ENCODE measurements around the gene CUL2. TPM values are rescaled to one million over a fixed set of nuclear protein-coding genes. Genes with fewer than 3 reads are reported as not detected.
"Not testable (repeated sequence)": the region's sequence is repeated elsewhere in the genome, so short reads cannot be mapped to it uniquely, and the experiment has no call there.

Gene CUL2
- 55.1 TPM for total RNA-seq

DNA sequence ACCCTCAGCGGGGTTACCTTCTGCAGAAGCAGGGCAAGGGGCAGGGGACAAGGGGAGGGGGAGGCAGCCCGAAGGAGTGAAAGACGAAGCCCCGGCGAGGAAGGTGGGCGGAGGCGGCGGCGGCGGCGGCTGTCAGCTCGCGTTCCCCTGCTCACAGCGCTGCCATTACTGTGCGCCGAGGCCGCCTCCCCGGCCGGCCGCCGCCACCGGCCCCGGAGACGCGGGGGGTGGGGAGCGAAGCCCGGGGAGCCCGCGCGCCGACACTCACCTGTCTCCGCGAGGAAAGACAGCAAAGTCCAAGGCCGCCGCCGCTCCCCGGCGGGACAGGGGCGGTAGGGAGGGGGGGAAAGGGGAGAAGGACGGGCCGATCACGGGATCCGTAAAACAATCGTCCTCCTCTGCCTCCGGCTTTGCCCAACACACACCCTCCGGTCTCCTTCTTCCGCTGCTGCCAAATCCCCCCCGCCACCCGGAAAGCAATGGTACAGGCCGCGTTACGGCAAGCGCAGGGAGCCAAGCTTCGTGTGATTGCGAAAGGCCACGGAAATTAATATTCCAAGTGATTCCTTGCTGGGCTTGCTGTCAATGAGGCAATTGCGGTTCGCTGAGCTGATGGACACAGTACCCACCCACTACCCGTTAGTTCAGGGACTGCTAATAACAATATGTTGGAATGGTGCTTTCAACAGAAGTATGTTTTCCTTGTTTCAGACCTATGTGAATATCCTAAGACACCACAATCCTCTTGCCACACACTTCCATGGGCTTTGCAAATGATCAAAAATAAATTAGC lies at the start of gene CUL2:
Gene CUL2, minus strand, starts transcription at position 180 of the 793 bp plus-strand sequence. CDS start 19,024 bp downstream, outside the sequence.
- DNase-seq, result peak; percentile 93

DNA sequence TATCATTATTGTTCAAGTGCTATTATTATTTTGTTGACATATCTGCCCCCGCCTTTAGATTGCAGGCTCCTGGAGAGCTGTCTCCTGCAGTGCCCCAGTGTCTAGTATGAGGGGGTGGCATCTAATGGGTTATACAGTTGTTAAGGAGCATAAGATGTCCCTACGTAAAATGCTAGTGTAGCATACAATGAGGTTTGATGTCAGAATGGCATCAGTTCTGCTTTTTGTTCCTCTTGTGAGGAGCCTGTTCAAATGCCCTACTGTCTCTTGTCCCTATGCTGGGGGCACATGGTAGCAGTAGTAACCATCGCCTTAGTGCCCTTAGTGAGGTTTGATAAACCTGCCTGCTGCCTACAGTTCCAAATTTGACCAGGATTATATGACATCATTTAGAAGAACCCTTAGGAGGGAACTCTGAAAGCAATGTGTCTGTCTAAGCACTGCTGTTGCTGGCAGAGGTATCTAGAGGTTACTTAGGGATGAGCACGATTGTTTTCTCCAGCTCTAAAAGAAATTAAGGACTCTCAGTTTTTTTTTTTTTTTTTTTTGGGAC lies 46.2 kb upstream of the CUL2 start:
- no peak for DNase-seq

DNA sequence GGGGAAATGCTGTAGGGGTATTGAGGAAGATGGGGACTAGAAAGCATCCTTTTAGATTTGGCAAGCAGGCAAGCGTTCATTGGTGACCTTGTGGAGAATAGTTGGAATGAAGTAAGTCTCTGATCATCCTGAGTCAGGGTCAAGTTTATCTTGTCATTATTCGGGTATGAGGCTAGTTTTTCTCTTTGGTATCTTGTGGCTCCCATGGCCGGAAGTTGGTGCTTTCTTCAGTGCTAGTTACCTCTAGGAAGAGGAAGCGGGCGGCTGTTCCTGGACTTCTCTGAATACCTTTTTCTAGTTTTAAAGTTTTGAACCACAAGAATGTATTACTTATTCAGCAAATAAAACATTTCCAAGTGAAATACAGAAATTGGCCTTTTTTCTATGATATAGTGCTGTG lies 45.7 kb upstream of the CUL2 start:
- DNase-seq, result no peak

DNA sequence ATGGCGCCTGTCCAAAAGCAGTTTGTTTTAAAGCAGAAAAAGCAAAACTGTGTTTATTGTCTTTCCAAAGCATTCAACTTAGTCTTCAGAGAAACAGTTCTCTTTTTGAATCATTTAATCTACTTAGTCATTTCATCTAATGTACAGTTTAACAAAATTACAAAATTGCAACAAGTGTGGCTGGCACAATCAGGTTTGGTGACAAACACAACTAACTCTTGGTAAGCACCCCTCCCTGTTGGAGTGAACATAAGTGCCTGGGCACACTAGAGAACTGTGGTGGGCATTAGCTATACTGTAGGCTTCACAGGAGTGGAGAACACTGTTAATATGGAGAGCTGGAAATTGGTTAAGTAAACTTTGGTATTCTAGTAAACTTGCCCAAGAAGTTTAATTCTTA lies 43.4 kb upstream of the CUL2 start:
- no peak for DNase-seq

DNA sequence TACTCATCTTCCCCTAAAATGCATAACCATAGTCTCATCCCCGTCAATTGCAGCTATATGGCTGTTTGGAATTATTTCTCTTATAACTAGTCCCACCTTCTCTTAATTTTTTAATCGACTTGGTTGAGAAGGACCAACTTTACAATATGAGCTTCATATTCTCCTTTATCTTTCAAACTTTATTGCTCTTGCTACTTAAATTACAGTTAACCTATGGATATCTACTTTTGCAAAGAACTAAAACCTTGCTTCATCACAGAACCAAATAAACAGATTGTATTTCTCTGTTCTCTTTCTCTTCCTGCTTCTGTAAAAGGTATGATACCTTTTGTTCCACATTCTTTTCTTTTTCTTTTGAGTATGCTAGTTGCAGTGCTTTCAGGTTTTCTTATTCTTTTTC lies 42.6 kb upstream of the CUL2 start:
- DNase-seq, result no peak

DNA sequence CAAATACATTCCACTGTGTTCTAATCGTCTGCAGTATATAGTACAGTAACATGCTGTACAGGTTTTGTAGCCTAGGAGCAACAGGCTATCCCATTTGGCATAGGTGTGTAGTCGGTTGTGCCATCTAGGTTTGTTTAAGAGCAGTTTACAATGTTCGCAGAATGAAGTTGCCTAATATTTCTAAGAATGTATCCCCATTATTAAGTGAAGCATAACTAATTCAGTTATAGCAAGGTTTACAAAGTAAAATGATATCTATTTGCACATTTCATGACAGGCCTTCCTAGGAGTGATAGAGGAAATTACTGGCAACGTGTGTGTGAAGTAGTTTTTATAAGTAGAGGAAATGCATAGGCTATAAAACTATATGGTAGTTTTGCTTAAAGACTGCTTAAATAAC lies 40.5 kb upstream of the CUL2 start:
- no peak for DNase-seq

DNA sequence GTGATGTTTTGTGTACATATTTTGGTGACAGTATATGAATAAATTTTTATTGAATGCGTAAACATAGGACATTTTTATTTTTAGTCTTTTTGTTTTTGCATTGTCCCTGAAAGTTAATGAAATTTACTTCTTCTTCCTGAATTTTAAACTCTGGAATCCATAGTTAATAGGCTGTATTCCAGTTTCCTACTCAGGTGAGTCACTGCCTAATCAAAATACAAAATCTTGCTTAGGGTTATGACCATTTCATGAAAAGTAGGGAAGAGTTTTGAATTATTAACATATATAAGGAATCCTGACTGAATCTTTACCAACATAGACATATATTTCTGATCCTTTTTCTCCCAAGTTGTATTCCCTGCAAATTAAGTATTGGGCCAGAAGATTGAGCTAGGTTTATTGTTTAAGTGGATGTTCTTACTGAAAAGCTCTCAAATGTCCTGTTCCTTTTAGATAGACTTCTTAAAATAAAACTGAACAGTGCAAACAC lies 39.1 kb upstream of the CUL2 start:
- DNase-seq, result no peak

DNA sequence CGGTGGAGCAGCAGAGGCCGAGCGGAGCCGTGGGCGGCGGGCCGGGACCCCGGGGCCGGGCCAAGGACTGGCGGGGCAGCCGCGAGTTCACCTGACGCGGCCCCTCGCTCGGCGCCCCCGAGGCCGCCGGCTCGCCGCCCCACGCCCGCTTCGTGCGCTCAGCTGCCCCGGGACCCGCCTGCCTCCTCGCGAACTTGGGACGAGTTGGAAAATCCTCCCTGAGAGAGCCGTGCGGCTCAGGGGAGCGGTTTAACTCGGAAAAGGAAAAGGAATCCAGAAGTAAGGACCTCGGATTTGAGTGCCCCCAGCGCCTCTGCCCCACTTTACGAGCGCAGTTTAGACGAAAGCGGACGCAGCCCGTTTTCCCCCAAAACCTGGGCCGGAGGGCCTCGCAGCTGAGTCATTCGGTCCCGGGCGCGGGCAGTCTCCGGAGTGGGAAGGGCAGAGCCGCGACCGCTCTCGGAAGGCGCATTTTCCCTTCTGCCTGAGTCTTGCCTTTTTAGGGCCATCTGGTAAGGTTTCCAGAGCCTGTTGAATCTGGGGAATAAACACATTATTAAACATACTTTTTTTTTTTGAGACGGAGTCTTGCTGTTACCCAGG lies 37.2 kb upstream of the CUL2 start:
- DNase-seq, result peak; percentile 37

DNA sequence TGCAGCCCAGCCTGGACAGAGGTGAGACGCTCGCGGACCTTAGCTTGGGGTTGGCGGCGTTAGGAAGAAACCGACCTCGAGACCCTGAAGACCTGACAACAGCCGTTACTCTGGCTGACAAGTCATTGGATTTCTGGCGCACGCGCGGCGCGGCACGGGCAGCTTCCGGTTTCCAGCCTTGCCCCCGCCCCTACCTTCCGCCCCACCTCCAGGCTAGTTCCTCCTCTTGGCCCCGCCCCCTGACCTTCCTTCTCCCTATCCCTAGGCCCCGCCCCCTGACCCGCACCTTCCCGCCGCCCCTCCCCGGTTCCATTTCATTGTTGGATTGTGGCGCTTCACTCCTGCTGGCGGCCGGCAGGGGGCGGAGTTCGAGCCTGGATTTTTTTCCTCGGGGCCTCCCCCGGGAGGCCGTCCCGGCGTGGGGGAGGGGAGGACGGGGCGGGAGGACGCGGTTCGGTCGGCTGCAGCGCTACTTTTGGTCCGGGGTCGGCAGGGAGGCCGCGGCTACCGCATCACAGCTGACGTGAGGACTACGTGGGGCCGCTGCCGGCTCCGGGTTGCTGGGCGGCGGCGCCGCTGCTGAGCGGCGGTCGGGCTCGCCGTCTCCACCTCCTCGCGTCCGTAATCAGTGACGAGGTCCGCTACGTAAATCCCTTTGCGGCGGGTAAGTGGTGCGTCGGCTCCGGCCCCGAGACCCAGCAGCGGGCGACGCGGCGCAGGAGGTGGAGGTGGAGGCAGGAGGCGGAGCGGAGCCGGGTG lies 36.6 kb upstream of the CUL2 start, which contains the start of gene CREM:
Gene CREM, plus strand, starts transcription at position 317 of the 759 bp plus-strand sequence. CDS start 10,990 bp downstream, outside the sequence.
- DNase-seq, result peak; percentile 97

DNA sequence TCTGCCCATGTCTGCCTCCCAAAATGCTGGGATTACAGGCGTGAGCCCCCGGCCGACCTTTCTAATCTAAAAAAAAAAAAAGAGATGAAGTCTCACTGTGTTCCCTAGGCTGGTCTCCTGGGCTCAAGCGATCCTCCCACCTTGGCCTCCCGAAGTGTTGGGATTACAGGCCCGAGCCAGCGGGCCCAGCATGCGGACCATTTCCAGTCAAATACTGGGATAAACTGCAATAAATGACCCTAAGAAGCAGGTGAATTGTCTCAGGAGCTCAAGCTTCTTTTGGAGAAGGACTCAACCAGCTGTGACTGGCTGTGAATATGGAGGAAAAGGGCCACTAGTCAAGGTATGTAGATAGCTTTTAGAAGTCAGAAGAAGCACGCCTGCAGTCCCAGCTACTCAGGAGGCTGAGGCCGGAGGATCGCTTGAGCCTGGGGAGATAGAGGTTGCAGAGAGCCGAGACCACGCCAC lies 36.0 kb upstream of the CUL2 start:
- DNase-seq, result no peak

DNA sequence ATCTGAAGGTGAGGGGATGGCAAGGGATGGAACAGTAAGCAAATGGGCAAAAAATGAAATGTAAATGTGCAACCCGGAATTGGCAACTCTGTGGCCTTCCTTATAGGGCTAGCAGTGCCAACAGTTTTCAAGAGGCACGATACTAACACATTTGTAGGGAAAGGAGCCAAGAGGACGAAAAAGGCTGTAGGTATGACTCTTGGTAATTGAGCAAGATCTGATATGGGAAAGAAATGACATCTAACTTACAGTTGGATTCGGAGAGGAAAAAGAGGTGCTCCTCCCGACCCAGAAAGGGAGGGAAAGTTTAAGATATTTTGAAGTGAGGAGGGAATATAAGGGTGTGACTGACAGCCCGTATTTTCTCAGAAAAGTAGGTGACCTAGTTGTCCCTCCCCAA lies 34.4 kb upstream of the CUL2 start:
- DNase-seq, result no peak

DNA sequence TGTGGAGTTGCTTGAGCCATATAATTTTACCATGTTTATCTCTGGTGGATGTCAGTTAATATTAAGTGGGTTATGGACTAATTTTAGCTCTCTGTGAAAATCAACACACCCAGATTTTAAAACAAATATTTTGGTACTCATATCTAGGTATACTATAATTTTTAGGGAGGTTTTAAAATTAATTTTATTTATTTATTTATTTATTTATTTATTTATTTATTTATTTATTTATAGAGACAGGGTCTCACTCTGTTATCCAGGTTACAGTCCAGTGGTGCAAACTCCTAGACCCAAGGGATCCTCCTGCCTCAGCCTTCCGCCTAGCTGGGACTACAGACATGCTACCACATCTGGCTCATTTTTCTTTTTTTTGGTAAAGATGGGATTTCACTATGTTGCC lies 29.2 kb upstream of the CUL2 start:
- DNase-seq, result no peak

DNA sequence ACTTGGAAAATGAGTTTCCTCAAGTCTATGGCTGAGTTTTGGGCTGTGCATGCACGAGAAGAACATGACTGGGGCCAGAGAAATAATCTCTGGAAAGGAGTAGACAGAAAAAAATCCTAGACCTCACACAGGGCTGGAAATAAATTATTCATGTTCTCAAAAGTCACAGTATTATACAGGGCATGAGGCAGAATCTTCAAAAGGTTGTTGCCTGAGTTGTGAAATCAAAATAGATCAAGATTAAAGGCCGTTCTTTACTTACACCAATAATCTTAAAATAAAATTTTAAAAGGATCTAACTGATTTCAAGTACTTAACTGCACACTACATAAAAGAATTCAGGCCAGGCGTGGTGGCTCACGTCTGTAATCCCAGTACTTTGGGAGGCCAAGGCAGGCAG lies 22.4 kb upstream of the CUL2 start:
- no peak for DNase-seq

DNA sequence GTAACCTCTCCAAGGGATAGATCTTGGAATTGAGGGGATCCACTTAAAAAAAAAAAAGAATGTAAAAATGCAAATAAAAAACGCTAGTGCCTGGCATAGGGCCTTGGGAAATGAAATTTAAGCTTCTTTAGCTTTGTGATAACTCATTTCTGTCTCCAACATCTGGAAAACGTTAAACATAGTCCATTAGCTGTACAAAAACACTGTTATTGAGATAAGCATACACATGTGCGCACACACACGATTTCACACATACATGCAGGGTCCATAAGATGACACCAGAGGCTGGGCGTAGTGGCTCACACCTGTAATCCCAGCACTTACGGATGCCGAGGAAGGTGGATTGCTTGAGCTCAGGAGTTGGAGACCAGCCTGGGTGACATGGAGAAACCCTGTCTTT lies 13.7 kb upstream of the CUL2 start:
- DNase-seq, result no peak

DNA sequence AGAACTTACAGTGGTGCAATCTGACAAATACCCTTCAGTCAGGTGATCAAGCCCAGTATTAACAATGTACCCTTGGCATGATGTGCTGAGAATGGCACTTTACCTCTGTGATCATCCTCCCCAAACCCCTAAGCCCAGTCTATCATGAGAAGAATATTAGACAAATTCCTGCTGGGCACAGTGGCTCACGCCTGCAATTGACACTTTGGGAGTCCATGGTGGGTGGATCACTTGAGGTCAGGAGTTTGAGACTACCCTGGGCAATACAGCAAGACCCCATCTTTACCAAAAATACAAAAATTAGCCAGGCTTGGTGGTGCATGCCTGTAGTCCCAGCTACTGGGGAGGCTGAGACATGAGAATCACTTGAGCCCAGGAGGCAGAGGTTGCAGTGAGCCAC lies 7.4 kb upstream of the CUL2 start:
- no peak for DNase-seq

DNA sequence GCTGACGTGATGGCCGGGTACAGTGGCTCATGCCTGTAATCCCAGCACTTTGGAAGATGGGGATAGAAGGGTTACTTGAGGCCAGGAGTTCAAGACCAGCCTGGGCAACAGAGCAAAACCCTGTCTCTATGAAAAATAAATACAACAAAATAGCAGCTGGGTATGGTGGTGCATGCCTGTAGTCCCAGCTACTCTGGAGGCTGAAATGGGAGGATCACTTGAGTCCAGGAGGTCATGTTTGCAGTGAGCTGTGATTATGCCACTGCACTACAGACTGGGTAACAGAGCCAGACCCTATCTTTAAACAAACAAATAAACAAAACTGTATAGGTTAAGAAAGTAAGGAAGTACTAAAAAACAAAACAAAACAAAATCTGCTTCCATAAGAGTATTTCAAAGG lies 6.2 kb upstream of the CUL2 start:
- no peak for DNase-seq

DNA sequence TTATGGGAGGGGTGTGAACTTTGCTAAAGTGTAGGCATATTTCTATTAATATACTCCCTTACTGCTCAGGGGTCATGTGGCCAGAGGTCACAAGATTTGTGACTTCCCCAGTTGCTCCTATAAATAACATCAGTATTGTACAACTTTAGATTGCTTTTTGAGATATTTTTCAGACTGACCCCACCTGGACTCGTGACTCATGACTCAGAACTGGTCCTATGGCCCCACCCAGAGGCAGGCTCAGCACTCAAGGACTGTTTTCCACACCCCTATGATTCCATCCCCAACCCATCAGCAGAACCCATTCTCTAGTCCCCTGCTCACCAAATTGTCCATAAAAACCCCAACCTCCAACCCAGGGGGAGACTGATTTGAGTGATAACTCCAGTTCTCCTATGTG lies 2.7 kb upstream of the CUL2 start:
- DNase-seq, result no peak

DNA sequence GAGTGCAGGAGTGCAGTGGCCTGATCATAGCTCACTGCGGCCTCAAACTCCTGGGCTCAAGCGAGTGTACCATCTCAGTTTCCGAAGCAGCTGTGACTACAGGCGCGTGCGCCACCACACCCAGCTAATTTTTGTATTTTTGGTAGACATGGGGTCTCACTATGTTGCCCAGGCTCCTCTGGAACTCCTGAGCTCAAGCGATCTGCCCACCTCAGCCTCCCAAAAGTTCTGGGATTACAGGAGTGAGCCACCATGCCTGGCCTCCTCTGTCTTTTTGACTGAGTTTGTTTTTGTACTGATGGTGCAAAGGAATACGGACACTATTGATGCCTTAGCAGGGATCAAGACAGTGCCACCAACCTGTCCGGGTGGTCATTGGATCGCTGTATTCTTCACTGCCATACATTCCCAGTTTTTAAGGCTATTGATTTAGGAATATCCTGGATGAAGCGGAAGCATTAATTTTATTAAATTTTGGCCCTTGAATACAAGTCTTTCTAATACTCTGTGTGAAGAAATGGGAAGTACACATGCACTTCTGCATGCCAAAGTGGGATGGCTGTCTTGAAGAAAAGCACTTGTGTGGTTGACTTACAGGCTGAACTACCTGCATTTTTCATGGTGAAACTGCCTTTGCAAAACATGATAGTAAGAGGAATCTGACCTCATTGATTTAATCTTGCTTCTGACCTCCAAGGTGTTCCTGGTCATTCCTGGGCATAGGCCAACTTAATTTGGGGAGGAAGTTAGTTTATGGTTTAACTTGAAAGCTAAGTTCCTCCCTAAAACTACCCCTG lies 2.1 kb upstream of the CUL2 start:
- DNase-seq, result no peak

DNA sequence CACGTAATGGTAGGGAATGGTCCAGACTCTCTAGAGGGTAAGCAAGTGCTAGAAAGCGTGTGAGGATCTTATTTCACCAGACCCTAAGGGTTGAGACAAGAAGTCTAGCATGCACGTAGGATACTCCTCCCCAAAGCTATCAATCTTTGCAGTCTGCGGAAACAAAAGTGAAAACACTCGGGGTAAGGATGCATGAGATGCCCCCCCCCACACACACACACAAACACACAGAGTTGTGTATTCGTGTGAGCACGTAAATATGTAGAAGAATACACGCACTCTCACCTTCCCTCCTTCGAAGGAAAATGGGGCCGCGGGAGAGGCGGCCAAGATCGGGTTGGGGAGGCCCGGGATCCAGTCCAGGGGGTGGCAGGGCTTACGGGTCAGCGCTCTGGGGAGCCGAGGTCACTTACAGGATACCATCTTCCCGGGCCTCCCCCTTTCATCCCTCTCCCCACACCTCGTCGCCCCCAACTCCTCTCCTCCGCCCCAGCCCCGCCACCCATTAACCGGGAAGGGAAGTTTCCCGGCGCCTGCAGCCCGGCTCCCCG lies 455 bp downstream of the CUL2 start:
- no peak for DNase-seq

DNA sequence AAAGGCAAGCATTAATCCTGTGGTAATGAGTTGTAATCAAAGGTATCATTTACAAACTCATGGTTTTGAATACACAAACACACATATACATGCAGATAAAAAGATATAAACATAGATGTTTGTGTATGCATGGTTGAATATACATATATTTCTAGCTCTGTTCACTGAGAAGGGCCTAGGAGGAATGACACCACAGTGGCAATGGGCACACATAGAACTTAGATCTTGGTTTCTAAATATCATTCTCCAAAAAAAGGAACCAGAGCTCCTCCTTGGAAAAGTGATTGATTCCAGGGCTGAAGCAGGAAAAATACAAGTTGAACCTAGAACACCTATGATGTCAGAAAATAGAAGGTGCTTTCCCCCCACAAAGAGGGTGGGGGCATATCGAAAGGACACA lies 6.9 kb downstream of the CUL2 start:
- DNase-seq, result no peak

DNA sequence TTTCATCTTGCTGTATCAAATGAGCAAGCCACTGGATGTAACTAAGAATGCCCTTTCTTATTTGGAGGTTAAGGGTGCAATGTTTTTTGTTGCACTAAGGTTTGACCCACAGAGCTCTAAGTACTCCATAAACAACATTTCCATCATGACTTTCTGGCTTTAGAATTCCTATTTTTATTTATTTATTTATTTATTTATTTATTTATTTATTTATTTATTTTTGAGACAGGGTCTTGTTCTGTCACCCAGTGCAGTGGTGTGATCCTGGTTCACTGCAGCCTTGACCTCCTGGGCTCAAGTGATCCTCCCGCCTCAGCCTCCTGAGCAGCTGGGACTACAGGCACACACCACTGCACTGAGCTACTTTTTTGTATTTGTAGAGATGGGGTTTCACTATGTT lies 9.9 kb downstream of the CUL2 start:
- DNase-seq, result not testable (repeated sequence)

DNA sequence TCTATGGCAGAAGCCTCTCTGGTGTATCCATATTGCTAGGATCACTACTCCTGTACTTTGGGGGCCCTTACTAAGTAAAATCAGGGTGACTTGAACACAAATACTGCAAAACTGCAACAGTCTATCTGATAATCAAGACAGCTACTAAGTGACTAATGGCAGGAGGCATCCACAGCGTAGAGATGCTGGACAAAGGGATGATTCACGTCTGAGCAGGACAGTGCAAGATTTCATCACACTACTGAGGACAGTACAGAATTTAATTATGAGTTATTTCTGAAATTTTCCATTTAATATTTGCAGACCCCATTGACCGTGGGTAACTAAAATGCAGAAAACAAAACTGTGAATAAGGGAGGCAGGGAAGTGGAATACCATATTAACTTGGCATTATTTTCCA lies 10.4 kb downstream of the CUL2 start:
- no peak for DNase-seq

Data from occipital lobe (tissue), 2 donors.